ENCODE data around the gene DCXR.

DCXR gene

DNA sequence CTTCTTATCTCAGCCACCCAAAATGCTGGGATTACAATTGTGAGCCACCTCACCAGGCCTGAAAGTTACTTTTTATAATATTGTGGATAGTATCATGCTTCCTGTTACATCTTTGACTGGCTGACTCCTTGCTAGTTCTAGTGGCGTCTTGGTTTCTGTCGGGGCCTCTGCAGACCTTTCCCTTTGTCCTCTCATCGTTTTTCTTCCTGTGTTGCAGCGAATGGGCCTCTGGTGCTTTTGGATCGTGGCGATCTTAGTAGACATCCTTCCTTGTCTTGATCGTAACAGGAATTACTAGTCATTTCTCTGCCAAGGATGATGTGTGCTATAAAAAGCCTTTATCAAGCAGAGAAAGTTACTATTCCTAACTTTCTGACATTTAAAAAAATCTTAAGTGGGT is 39.3 kb downstream of the DCXR start:
- no peak for DNase-seq (ENCODE audit: low spot score)

DNA sequence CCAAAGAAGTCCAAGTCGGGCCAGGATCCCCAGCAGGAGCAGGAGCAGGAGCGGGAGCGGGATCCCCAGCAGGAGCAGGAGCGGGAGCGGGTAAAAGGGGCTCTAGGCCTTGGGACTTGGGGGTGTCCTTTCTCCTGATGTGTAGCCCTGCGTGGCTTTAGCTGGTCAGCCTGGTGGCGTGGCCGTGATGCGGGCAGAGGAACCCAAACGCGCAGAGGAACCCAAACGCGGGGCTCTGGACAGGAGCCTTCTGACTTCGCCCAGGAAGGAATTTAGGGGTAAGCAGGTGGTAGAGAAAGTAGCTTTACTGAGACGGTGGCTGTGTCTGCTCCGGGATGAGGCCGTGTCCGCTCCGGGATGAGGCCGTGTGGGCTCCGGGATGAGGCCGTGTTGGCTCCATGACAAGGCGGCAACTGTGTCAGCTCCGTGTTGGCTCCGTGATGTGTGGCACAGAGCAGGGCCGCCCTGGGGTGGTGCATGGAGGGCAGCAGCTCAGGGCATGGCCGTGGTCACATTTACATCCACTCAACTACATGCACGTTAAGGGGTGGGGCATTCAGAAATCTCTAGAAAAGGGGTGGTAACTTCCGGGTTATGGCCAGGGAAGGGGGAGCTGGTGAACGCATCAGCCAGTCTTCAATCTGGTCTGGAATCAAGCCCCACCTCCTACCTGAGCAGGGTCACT is 40.6 kb downstream of the DCXR start:
- no peak for DNase-seq (ENCODE audit: low spot score)

DNA sequence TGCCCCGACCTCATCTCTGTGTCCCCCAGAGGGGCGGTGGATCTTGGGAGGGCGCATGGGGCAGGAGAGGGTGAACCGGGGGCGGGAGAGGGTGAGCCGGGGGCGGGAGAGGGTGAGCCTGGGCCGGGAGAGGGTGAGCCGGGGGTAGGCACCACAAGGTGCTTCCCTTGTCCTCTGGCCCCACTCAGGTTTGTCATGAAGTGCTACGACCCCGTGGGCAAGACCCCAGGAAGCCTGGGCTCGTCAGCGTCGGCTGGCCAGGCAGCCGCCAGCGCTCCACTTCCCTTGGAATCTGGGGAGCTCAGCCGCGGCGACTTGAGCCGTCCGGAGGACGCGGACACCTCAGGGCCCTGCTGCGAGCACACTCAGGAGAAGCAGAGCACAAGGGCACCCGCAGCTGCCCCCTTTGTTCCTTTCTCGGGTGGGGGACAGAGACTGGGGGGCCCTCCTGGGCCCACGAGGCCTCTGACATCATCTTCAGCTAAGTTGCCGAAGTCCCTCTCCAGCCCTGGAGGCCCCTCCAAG is 41.2 kb downstream of the DCXR start:
- no peak for DNase-seq (ENCODE audit: low spot score)

DNA sequence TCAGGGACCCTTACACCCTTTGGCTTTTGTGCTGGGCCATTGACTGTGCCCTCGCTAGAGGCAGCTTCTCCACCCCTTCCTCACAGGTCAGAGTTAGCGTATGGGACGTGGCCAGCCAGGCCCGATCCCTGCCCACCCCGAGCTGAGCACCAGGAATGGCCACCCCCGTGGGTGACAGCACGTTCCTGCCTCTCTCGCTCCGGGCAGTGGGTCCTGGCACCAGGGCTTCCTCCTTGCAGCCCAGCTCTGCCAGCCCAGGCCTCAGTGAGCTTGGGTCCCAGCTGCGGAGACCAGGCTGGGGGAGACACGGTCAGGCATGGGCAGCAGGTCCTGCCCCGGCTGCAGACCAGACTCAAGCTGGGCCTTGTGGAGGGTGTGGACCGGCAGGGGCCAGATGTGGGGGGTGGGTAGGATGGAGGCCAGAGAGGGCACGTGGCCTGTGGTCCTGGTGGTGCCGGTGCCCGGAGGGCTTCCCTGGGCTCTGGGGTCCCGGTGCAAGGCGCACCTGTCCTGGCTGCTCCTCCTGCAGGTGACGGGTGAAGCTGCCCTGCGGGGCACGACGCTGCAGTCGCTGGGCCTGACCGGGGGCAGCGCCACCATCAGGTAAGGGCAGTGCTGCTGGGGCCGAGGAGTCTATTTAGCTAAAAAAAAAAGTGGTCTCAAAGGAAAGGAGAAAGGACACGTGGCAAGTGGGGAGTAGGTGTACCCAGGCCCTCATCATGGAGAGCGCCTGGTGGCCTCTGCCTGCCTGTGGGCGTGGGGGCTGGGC is 41.9 kb downstream of the DCXR start:
- no peak for DNase-seq (ENCODE audit: low spot score)

DNA sequence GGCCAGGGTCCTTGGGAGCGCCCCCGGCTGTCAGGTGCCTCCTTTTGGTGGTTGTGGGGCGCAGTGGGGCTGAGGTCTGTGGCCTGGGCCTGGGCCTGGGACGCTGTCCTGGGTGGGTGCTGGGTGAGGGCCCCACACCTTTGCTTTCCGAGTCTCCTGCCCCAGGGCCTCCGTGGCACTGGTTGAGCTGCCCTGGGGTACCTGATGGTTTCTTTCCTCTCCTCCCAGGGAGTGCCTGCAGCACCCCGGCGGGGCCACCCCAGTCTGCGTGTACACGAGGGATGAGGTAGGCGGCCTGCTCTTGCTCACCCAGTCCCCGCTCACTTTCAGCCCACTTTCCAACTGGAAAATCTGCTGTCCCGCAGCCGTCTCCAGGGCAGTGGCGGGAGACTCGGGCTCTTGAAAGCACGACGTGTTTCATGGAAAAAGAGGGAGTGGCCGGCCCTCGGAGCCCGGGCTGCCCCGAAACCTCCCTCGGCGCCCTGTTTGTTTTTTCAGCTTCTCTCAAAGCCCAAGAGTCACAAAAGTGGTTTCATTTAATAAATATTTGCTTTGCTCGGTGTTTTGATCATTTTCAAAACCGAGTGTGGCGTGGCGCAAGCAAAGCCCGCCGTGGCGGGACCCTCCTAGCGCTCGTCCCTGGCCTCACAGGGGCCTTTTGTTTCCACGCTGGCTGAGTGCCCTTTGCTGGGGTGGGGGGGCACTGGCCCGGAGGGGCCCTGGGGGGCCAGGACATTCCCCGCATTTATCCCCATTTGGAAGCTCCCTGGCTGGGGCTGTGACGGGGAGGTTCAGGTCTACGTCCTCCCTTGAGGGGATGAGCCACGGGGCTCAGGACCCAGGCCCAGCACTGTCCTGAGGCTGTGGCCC is 42.7 kb downstream of the DCXR start:
- no peak for DNase-seq (ENCODE audit: low spot score)

DNA sequence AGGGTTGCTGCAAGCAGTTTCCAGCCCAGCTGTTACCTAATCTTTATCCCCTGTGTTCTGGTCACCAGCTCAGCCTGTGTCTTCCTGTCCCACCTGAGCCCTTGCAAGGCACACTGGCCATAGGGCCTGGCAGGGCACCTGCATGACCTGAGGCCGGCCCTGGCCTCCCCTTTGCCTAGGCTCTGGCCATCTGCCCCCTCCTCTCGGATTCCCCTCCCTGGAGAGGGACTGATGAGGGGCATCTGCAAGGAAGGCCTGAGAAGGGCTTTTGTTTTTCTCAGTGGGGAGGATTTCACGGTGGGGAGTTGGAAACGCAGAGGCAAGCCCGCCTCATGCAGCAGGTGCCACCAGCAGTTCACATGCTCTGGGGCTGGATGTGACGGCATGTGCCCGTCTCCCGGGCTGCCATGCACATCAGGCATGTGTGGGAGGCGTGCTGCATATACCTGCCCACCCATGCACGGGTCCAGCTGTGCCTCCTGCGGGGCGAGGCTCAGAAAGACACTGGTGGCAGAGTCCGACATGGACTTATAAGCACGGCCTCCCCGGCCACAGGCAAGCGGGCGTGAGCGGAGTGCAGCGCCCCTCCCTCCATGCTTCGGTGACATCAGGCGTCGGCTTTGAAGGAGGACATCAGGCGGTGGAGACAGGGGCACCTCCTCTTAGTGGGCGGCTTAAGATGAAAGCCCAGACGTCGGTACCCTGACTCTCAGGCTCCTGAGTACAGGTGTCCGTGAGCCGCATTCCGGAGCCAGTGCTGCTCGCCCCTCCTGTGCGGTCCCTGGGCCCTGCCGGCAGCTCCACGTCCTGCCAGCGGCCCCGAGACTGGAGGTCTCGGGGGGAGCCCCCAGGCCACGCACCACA is 43.5 kb downstream of the DCXR start:
- DNase-seq (ENCODE audit: low spot score) = no peak

DNA sequence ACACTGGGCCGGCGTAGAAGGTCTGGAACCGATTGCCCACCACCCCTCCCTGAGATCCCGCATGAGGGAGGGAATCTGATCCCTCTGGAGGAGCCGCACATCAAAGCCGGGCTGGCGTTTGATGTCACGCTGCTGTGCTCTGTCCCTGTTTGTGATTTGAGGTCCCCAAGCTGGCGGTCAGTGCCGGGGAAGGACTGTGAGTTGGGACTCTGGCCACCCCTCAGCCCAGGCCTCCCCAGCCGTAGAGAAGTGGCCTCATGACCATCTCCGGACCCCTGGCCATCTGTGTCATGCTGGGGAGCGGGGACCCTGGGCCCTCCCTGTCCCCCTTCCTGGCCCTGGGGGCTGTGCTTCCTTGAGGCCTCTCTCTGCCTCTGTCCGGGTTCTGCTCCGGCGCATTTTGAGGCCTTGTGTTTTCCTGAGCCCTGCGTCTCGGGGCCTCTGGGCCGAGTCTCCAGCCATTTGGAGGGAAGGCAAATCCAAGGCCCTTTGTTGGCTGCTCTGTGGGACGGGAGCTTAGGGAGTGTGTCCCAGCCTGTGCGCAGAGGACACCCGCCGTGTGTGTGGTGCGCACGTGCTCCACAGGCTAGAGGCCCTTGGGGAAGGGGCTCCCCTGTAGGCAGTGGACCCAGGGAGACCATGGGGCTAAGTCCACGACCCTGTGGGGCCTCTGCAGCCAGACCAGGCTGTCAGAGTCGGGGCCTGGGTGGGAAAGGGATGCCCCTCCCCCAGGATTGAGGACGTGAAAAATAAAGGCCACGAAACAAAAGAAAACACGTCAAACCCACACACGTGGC is 45.0 kb downstream of the DCXR start:
- no peak for DNase-seq (ENCODE audit: low spot score)

DNA sequence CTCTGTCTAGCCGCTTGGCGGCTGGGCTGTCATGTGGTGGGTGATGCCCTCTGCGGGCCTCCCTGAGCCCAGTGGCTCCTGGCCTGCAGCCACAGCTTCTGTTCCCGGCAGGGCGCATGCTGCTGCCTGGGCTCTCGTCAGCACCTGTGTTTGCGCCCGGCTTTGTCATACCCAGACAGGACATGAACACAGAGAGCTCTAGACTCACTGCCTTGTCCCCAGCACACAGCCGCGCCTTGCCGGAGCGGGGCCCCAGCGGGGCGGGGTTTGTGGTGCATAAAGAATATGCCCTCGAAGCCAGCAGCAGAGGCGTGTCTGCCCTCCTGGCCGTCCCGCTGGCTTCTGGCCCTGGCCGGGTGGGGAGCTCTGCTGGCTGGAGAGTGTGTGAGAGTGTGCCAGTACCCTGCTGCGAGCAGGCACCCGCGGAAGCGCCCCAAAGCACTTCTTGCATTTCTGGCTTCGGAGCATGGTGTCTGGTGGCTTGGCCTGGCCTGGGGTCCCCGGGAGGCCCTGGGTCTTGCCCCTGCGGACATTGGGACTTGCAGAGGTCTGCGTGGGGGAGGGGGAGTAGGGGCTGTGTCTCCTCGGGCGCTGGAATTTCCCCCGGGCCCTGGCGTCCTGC is 45.7 kb downstream of the DCXR start:
- no peak for DNase-seq (ENCODE audit: low spot score)

DNA sequence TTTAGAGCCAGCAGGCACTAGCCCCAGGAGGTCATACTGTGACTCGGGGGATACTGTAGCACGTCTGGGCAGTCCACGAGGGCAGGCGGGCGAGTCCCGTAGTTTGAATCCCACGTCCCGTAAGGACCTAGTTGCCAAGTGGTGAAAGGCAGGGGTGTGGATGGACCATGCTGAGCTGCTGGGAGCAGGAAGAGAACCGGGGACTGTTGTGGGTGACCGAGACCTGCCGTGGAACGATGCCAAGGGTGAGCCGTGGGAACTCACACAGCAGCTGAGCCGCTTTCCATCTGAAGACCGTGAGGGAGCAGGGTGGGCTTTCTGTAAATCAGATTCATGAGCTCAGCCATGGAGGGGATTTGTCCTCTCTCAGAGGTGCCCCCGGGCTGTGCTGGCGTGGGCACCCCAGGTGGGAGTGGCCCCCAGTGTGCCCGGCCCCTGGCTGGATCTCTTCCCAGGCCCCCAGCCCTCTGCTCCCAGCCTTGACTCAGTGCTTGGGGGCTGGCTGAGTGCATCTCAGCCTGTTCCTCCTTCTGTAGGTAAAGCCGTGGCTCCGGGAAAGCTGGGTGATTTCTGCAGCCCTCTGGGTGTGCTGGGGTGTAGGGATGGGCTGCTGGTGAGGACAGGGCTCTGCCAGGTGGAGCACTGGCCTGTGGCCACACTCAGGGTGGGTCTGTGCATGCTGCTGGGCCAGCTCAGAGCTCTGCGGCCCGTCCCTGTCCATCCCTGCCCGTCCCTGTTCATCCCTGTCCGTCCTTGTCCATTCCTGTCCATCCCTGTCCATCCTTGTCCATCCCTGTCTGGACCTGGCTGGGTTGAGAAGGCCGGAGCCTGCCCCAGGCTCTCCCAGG is 46.4 kb downstream of the DCXR start:
- DNase-seq (ENCODE audit: low spot score) = no peak

DNA sequence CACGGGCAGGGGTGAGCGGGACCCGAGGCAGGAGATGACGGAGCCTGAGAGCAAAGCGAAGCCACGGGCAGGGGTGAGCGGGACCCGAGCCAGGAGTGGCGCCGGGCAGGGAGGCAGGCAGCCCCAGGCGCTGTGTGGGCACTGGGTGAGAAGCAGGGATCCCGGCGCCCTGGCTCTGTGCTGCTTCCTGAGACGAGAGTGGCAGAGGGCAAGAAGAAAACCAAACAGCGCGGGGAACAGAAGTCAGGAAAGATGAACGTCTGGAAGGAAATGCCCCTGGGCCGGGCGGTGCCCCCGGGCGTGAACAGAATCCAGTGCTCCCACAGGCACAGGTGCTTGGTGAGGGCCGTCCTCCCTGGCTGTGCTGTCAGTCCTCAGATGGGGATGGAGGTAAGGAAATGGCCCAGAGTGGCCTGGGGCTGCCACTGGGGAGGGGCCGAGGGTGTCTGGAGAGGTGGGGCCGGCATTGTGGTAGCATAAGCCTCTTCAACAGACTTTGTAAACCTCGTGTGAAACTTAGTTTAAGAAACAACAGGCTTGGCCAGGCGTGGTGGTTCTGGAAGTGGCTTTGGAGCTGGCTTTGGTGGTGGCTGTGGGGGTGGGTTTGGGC is 50.2 kb downstream of the DCXR start:
- no peak for DNase-seq (ENCODE audit: low spot score)

DNA sequence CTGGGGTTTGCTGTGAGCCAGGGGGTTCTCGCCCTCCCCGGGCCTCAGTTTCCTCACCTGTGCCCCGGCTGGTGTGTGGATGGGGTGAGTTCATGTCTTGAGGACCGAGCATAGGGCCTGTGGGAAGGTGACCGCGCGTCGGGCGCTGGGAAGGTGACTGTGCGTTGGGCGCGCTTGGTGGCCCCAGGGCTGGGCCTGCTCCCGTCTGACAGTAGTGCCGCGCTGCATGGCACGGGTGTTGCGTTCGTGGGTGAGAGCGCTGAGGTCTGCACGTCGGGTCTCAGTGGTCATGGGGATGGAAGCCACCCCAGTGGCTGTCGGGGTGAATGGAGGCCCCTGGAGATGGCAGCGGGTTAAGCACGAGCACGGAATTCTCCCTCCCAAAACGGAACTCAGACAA is 50.9 kb downstream of the DCXR start:
- DNase-seq (ENCODE audit: low spot score) = no peak
